Activated B cell treated with CpG ODN at 0.5 μM for 24 hours (primary cell): ENCODE measurements around the gene TENM4. TPM values are rescaled to one million over a fixed set of nuclear protein-coding genes. Genes with fewer than 3 reads are reported as not detected.

Experiments
- ATAC-seq: fragments of 200-7000 bp; cut with Tn5 transposase; one replicate; pipeline ENCODE4 v1.10.0; 2021; ENCODE audit warnings: low read depth, mild to moderate bottlenecking, moderate library complexity
- CTCF ChIA-PET: fragments of 350-600 bp; sonication (Branson Sonifier 250); formaldehyde crosslinking; loops from one replicate; lab custom pipeline; 2021; ENCODE audit warnings: antibody characterized with exemption; lab: Charles Lee
- POLR2A ChIA-PET: fragments of 350-600 bp; sonication (Branson Sonifier 250); formaldehyde crosslinking; loops from one replicate; lab custom pipeline; 2021; ENCODE audit warnings: antibody characterized with exemption; lab: Charles Lee
- DNase-seq: peaks from one replicate; pipeline ENCODE4 v3.0.0; 2022
- H3K27ac Mint-ChIP-seq: one replicate; pipeline ENCODE4 v1.8.0; 2020; ENCODE audit warnings: mixed read lengths
- H3K27me3 Mint-ChIP-seq: one replicate; pipeline ENCODE4 v1.8.0; 2021; ENCODE audit warnings: mixed read lengths
- H3K36me3 Mint-ChIP-seq: one replicate; pipeline ENCODE4 v1.8.0; 2021; ENCODE audit warnings: low read depth, mixed read lengths
- H3K4me1 Mint-ChIP-seq: one replicate; pipeline ENCODE4 v1.8.0; 2021; ENCODE audit warnings: mixed read lengths
- H3K4me3 Mint-ChIP-seq: one replicate; pipeline ENCODE4 v1.8.0; 2020; ENCODE audit warnings: mild to moderate bottlenecking, mixed read lengths
- H3K9me3 Mint-ChIP-seq: one replicate; pipeline ENCODE4 v1.8.0; 2020; ENCODE audit warnings: mixed read lengths
- CTCF ChIP-seq: fragments of 200-600 bp; IDR thresholded peaks from one replicate; pipeline ENCODE4 v1.8.0; 2022; ENCODE audit warnings: antibody characterized with exemption, mild to moderate bottlenecking
- intact Hi-C: fragments of 100-400 bp; cut with micrococcal nuclease; formaldehyde crosslinking; loops from one replicate; pipeline ENCODE4 v1.15.1; 2024
- total RNA-seq: library from RNA; stranded (reverse); gene quantifications from 2 replicates; pipeline ENCODE4 v1.2.3, GENCODE V29; 2022

TENM4 gene
- total RNA-seq, 1 donor from 2014 or later = 2.4 TPM

- POLR2A ChIA-PET = no interaction called here
- CTCF ChIA-PET = no interaction called here
- DNase-seq (no peak), ATAC-seq (no peak)
- Mint-ChIP-seq H3K4me3 (no peak overlapping the region), H3K27ac (no peak overlapping the region), H3K36me3 (no peaks in the 10 kb centered on the region), H3K4me1 (no peaks in the 10 kb centered on the region), H3K9me3 (no peaks in the 10 kb centered on the region), H3K27me3 (peaks cover 15% of the 10 kb centered on the region)
- intact Hi-C loops = no loop called here
- no peak for TF ChIP-seq CTCF
Measured at GRCh38 chr11:78845496-78845895, 595.3 kb downstream of the TENM4 start.

GRCh38 chr11:78841456-78842060 lies 599.3 kb downstream of the TENM4 start:
- intact Hi-C loops = no loop called here

GRCh38 chr11:78840623-78841022 lies 600.2 kb downstream of the TENM4 start:
- ATAC-seq = no peak
- POLR2A ChIA-PET = no interaction called here

More at GRCh38 chr11:78841456-78842060, 599.3 kb downstream of the TENM4 start:
- Mint-ChIP-seq H3K27me3 (peaks cover 16% of the 10 kb centered on the region), H3K9me3 (no peaks in the 10 kb centered on the region), H3K27ac (no peak overlapping the region), H3K4me1 (no peaks in the 10 kb centered on the region), H3K36me3 (no peaks in the 10 kb centered on the region), H3K4me3 (no peak overlapping the region)
- DNase-seq (no peak), ATAC-seq (no peak)
- ChIA-PET CTCF (no interaction called here), POLR2A (no interaction called here)
- TF ChIP-seq CTCF = no peak

GRCh38 chr11:78840200-78840599 lies 600.6 kb downstream of the TENM4 start:
- intact Hi-C loops = no loop called here
- ChIA-PET CTCF (no interaction called here), POLR2A (no interaction called here)
- Mint-ChIP-seq H3K36me3 (no peaks in the 10 kb centered on the region), H3K4me1 (no peaks in the 10 kb centered on the region), H3K27me3 (peaks cover 16% of the 10 kb centered on the region), H3K4me3 (no peak overlapping the region), H3K9me3 (no peaks in the 10 kb centered on the region), H3K27ac (no peak overlapping the region)
- ATAC-seq (no peak), DNase-seq (no peak)
- no peak for TF ChIP-seq CTCF

More at GRCh38 chr11:78840623-78841022, 600.2 kb downstream of the TENM4 start:
- Mint-ChIP-seq H3K9me3 (no peaks in the 10 kb centered on the region), H3K27ac (no peak overlapping the region), H3K27me3 (peaks cover 16% of the 10 kb centered on the region), H3K4me3 (no peak overlapping the region), H3K36me3 (no peaks in the 10 kb centered on the region), H3K4me1 (no peaks in the 10 kb centered on the region)
- intact Hi-C loops = no loop called here
- CTCF ChIA-PET = no interaction called here
- DNase-seq = no peak
- no peak for TF ChIP-seq CTCF

- H3K4me1 Mint-ChIP-seq = no peaks in the 10 kb centered on the region
- no peak overlapping the region for H3K27ac Mint-ChIP-seq
- ATAC-seq = no peak
- DNase-seq = no peak
- POLR2A ChIA-PET = no interaction called here
- no peaks in the 10 kb centered on the region for H3K36me3 Mint-ChIP-seq
- H3K27me3 Mint-ChIP-seq = peaks cover 16% of the 10 kb centered on the region
- no peak for TF ChIP-seq CTCF
- no peaks in the 10 kb centered on the region for H3K9me3 Mint-ChIP-seq
- CTCF ChIA-PET = no interaction called here
- intact Hi-C loops = no loop called here
- no peak overlapping the region for H3K4me3 Mint-ChIP-seq
Measured at GRCh38 chr11:78838417-78838816, 602.4 kb downstream of the TENM4 start.
